ENCODE results near the gene ARFGAP3.

Gene ARFGAP3

GRCh38 chr22:42878561-42879305 lies 21.7 kb upstream of the ARFGAP3 start:
- Histone ChIP-seq H3K4me3 (ENCODE audit: low read depth, low read length) (no peak overlapping the region), H3K9me3 (ENCODE audit: control insufficient read depth, insufficient read depth, low read depth, low read length) (no peaks in the 10 kb centered on the region), H3K4me1 (ENCODE audit: control insufficient read depth, insufficient read depth, low read length) (no peaks in the 10 kb centered on the region), H3K27ac (ENCODE audit: extremely low read depth, low read depth, low read length) (no peak overlapping the region), H3K36me3 (ENCODE audit: control insufficient read depth in 2 of 2, insufficient read depth in 1 of 2, low read length in 2 of 2) (peaks cover 7 to 96% of the 10 kb centered on the region in 2 experiments; a peak in 2 of 3 replicates)
- TF ChIP-seq KLF17 (tag by site-specific recombination; IDR thresholded peaks at IDR 0.05) = no peak
- TF ChIP-seq YY2 (tag by site-specific recombination; IDR thresholded peaks at IDR 0.05) = no peak
- no peak for TF ChIP-seq ZNF777 (tag by site-specific recombination; IDR thresholded peaks at IDR 0.05; ENCODE audit: borderline replicate concordance)
- TF ChIP-seq INSM2 (tag by site-specific recombination; IDR thresholded peaks at IDR 0.05) = no peak
- peak; percentile 82 for TF ChIP-seq SCRT2 (tag by site-specific recombination; IDR thresholded peaks at IDR 0.05)
- no peak for TF ChIP-seq ZNF558 (tag by site-specific recombination; IDR thresholded peaks at IDR 0.05)
- TF ChIP-seq, protein P1, sequence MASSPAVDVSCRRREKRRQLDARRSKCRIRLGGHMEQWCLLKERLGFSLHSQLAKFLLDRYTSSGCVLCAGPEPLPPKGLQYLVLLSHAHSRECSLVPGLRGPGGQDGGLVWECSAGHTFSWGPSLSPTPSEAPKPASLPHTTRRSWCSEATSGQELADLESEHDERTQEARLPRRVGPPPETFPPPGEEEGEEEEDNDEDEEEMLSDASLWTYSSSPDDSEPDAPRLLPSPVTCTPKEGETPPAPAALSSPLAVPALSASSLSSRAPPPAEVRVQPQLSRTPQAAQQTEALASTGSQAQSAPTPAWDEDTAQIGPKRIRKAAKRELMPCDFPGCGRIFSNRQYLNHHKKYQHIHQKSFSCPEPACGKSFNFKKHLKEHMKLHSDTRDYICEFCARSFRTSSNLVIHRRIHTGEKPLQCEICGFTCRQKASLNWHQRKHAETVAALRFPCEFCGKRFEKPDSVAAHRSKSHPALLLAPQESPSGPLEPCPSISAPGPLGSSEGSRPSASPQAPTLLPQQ (tag by site-specific recombination; IDR thresholded peaks at IDR 0.05) = no peak
- no peak for TF ChIP-seq ZSCAN18 (tag by site-specific recombination; IDR thresholded peaks at IDR 0.05)
- POLR2A ChIA-PET = no interaction called here
- CTCF ChIA-PET = interaction anchor here (3.7 kb wide), 1 partner anchor 11 kb away, joined by 25 read pairs; no protein-coding TSS in a partner anchor

DNA sequence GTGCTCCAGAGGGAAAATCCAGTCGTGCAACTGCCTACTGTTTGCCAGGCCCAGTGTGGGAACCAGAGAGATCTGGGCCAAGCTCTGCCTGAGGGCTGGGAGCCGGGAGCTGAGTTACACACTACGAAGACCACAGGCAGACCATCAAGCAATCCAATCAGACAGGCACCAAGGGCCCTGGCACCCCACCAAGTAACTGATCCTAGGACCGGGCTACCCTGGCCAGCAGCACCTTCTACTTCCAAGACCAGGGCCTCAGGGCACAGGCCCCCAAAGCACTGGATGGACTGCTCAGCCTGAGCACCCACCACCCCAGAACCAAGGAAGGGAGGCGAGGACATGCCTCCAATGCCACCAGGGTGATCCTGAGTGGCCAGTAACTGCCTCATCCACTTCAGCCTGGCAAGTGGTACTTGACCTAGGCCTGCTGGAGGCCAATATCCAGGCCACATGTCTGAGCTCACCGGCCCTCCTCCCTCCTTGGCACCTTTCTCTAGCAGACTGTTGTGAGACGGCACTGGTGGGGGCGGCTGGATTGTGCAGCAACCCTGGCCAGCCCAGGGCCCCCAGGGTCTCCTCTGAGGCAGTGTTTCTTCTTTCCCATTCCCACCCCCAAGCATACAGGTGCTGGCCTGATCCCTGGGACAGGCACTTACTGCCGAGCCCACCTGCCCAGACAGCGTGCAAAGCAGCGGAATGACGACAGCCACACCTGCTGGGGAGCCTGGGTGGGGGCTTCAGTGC lies 20.7 kb upstream of the ARFGAP3 start:
- TF ChIP-seq SP3 (tag by site-specific recombination; IDR thresholded peaks at IDR 0.05) (no peak), FEZF1 (tag by site-specific recombination; IDR thresholded peaks at IDR 0.05) (no peak), ZNF624 (tag by site-specific recombination; IDR thresholded peaks at IDR 0.05) (no peak), ZNF140 (tag by site-specific recombination; IDR thresholded peaks at IDR 0.05) (no peak), ZNF518A (tag by site-specific recombination; conservative IDR thresholded peaks at IDR 0.05; ENCODE audit: low read depth) (no peak)
- CTCF ChIA-PET = interaction anchor here (3.7 kb wide), 1 partner anchor 10 kb away, joined by 25 read pairs; no protein-coding TSS in a partner anchor
- no peak overlapping the region for H3K27ac ChIP-seq (ENCODE audit: extremely low read depth, low read depth, low read length)
- no peak overlapping the region for H3K4me3 ChIP-seq (ENCODE audit: low read depth, low read length)
- H3K4me1 ChIP-seq (ENCODE audit: control insufficient read depth, insufficient read depth, low read length) = no peaks in the 10 kb centered on the region
- POLR2A ChIA-PET = interaction anchor here (1.0 to 1.1 kb wide), 2 partner anchors 17 to 137 kb away, joined by 3 to 5 read pairs; partner anchors contain the start of gene PACSIN2
- H3K9me3 ChIP-seq (ENCODE audit: control insufficient read depth, insufficient read depth, low read depth, low read length) = no peaks in the 10 kb centered on the region
- peaks cover 7 to 97% of the 10 kb centered on the region in 2 experiments; a peak in 2 of 3 replicates for H3K36me3 ChIP-seq (ENCODE audit: control insufficient read depth in 2 of 2, insufficient read depth in 1 of 2, low read length in 2 of 2)
